Hepatocyte (in vitro differentiated cells): ENCODE measurements around the gene CUL9.

Experiments
- EZH2 ChIP-seq: fragments of 200-600 bp; sonication (generic); IDR thresholded peaks from 2 replicates; pipeline ENCODE4 v1.6.1; 2016; ENCODE audit warnings: antibody characterized with exemption, mild to moderate bottlenecking, borderline replicate concordance
- TF ChIP-seq, protein P1 (sequence below): fragments of 200-600 bp; sonication (generic); IDR thresholded peaks from 2 replicates; pipeline ENCODE4 v1.5.1; 2016; ENCODE audit warnings: antibody characterized with exemption, mild to moderate bottlenecking; ENCODE audit not compliant: poor library complexity

DNA sequence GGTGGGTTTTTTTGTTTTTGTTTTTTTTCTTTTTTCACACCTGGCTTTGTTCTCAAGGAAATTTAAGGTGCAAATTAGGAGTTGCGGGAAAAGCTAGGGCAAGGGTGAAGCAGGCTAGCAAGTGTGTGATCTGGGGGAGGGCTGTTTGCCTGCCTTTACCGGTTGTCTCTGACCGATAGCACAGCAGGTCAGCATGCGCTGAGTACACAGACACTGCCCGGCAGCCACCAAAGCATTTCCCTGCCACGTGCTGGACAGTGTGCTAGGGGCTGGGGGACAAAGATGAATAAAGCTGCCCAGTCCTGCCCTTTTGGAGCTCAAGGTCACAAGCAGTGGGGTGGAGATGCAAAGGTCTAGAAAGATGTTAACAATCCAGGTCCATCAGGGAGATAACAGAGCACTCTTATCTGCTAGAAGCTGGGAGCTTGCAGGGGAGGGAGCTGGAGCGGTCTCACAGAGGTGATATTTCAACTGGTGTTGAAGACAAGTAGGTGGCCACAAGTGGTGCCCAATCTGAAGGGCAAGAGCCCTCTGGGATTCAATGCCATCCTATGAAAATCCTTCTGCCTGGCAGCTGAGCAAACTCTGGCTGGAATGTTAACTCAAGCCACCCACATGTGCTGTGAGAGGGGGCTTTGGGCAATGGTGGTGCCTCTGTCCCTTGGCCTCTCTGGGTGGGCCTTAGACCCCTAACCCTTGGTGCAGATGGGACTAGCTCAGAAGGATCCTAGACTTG, 85.8 kb downstream of the CUL9 start:
- TF ChIP-seq, protein P1, sequence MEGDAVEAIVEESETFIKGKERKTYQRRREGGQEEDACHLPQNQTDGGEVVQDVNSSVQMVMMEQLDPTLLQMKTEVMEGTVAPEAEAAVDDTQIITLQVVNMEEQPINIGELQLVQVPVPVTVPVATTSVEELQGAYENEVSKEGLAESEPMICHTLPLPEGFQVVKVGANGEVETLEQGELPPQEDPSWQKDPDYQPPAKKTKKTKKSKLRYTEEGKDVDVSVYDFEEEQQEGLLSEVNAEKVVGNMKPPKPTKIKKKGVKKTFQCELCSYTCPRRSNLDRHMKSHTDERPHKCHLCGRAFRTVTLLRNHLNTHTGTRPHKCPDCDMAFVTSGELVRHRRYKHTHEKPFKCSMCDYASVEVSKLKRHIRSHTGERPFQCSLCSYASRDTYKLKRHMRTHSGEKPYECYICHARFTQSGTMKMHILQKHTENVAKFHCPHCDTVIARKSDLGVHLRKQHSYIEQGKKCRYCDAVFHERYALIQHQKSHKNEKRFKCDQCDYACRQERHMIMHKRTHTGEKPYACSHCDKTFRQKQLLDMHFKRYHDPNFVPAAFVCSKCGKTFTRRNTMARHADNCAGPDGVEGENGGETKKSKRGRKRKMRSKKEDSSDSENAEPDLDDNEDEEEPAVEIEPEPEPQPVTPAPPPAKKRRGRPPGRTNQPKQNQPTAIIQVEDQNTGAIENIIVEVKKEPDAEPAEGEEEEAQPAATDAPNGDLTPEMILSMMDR, result no peak
- no peak for TF ChIP-seq EZH2
